ENCODE results near the gene PTPRN2.
"Not testable (repeated sequence)": the region's sequence is repeated elsewhere in the genome, so short reads cannot be mapped to it uniquely, and the experiment has no call there.

The PTPRN2 gene

DNA sequence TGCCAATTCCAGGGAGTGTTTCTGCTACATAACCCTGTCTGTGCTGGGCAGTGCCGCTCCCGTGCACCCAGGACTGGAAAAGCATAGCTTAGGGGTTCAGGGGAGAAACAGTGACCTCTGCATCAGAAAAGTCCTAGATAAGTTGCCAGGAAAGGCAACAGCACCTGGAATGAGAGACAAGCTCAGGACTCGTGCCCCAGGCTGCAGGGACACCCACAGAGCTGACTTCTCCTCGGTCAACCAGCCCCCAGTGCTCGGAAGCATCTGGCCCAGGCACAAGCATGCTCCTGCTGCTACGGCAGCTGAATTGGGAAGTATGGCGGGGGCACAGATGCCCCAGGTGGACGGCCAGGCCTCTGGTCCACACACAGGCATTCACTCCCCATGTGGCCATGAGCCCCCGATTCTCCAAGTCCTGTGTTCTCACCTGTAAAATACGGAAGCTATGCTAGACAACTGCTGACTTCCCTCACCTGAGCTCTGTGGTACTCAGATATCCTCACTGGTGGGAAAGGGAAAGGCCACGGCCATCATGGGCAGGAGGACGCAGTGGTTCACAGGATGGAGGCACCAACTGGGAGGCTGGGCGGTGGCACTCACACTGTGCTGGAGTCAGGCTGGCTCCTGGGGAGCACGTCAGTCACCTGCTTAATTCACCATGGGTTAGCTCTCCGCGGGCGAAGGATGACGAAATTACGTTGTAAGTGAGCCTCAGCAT, 220.5 kb downstream of the PTPRN2 start:
- DNase-seq (ENCODE audit: low read depth in 2 of 2) = no peak

- DNase-seq (ENCODE audit: low read depth in 2 of 2) = no peak
Observed at GRCh38 chr7:158366346-158366745, 221.3 kb downstream of the PTPRN2 start.

- no peak for DNase-seq (ENCODE audit: low read depth in 2 of 2)
Observed at GRCh38 chr7:158365267-158365666, 222.4 kb downstream of the PTPRN2 start.

GRCh38 chr7:158364451-158364850, 223.2 kb downstream of the PTPRN2 start:
- DNase-seq (ENCODE audit: low read depth in 2 of 2) = no peak

- DNase-seq (ENCODE audit: low read depth in 2 of 2) = no peak
Observed at GRCh38 chr7:158362912-158363905, 224.4 kb downstream of the PTPRN2 start.

DNA sequence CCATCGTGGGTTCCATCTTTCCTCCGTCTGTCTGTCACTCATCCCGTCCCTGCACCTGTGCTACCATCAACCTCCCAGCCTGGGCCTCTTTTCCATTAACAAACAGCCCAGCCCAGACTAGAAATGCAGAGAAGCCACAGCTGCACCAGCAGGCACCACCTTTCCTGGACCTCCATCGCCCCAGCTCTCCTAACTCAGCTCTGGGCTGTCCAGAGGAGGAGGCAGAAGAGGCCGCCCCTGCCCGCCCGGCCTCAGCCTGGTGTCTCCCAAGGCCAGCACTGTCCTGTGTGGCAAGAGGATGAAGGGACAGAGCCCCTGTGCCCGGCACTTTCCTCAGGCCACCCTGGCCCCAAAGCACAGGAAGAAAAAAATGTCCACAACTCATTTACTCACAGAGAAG, 225.6 kb downstream of the PTPRN2 start:
- no peak for DNase-seq (ENCODE audit: low read depth in 2 of 2)

DNA sequence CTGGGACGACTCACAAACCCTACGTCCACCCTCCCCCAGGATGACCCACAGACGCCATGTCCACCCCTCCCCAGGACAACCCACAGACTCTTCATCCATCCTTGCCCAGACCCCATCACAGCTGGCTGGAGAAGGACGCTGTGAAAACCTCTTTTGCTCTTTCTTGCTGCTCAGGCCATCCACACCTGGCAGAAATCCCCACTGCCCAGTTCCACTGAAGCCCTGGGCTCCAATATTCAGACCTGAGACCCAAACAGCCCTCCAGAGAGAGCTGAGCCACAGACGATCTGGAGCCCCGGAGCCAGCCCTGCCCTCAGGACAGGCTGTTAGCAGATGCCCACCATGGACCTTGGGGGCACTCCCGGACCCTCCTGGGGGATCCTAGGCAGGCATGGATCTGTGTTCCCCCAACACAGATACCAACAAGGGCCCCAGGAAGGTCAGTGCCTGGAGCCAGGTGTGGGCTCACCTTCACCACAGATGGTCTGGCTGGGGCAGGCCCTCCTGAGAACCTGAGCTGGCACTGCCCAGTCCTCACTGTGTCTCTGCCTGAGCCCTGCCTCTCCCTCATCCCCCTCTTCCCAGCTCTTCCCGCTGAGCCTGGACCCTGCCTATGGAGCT, 226.2 kb downstream of the PTPRN2 start:
- no peak for DNase-seq (ENCODE audit: low read depth in 2 of 2)

GRCh38 chr7:158358926-158359645, 228.5 kb downstream of the PTPRN2 start:
- DNase-seq (ENCODE audit: low read depth in 2 of 2) = no peak

DNA sequence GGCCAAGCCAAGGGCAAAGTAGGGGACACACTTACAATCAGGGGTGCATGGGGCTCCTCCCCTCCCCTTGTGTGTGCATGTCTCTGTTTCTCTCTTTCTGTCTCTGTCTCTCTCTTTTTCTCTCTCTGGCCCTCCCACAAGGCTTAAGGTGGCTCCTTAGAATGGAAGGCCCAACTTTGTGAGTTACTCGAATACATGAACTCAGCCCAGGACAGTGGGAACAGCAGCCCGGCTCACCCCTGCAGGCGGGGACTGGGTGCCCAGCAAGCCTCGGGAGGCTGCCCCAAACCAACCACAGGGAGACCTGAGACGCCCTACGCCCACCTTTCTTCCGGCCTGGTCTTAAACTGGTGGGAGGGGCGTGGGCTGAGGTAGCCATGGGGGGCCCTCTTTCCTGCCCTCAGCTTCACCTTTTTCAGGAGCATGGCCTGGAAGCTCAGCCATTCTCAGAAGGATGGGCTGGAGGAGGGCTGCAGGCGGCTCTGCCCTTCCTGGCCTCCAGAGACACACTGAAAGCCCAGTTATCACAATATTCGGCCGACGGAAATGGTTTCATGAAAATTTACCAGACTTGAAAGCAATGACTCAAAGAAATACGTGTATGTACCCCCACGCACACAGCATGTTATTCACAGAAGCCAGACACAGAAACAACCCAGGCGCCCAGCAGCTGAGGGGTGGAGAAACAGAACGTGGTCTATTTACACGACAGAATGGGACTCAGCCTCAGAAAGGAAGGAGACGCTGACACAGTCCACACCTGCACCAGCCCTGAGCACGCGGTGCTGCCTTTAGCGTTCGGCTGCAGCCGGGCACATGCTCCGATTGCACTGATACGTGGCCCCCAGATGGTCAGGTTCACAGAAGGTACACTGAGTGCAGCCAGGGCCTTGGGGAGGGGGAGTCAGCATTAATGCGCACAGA, 229.5 kb downstream of the PTPRN2 start:
- no peak for DNase-seq (ENCODE audit: low read depth in 2 of 2)

GRCh38 chr7:158357106-158357897, 230.3 kb downstream of the PTPRN2 start:
- DNase-seq (ENCODE audit: low read depth in 2 of 2) = no peak

DNA sequence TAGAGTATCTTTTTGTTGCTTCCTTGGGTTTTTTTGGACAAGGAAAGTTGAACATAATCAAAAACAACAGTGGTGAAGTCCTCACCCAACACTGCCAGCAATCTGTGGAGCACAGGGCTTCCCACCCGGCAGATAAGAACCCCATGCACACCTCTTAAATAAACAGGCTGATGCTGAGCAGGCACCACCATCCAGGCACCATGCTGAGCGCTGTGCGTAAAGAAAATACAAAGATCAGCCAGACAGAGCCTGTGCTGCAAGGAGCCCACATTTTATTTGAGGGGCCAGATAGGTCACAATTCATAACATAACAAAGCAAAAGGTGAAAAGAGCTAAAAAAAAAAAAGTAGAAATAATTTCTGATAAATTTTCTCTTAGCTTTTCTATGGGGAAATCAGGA, 231.2 kb downstream of the PTPRN2 start:
- no peak for DNase-seq (ENCODE audit: low read depth in 2 of 2)

DNA sequence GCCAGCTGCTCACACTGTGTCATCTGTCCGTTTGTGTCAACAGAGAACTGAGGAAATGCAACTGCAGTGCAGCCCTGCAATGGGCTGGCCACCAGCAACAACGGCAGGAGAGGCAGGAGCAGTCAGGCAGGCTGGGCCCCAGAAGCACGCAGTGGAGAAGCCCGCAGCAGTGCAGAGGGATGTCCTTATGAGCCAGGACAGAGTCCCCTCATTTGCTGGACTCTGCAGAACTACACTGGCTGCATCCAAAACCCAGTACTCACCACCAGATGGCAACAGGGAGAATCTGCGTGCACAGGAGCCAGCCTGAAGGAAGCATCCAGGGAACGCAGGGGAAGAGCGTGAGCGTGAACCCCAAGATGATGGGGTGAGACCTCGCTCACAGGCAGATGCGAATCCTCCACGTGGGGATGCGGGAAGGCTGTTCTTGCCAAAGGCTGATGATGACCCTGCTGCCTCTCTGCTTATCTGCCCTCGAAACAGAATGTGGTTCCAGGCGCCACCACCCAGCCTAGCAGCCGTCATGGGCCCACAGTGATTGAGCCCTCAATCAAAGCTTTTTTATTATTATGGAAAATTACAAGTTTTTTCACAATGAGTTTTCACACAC, 232.1 kb downstream of the PTPRN2 start:
- no peak for DNase-seq (ENCODE audit: low read depth in 2 of 2)

DNA sequence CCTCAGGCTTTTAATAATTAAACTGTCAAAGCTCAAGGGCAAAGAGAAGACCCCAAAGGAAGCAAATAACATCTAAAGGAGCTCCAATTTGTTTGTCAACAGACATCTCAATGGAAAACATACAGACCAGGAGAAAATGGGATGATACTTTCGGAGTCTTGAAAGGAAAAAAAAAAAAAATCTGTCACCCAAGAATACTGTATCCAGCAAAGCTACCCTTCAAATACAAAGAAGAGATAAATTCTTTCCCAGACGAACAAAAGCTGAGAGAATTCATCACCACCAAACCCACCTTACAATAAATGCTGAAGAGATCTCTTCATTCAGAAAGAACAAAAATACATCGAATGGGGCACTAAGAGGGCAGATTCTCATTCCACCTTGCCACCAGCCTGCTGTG, 232.8 kb downstream of the PTPRN2 start:
- DNase-seq (ENCODE audit: low read depth in 2 of 2) = no peak

GRCh38 chr7:158353606-158354570, 233.7 kb downstream of the PTPRN2 start:
- DNase-seq (ENCODE audit: low read depth in 2 of 2) = no peak

- not testable (repeated sequence) for DNase-seq (ENCODE audit: low read depth in 2 of 2)
Observed at GRCh38 chr7:158351899-158352729, 235.5 kb downstream of the PTPRN2 start.

DNA sequence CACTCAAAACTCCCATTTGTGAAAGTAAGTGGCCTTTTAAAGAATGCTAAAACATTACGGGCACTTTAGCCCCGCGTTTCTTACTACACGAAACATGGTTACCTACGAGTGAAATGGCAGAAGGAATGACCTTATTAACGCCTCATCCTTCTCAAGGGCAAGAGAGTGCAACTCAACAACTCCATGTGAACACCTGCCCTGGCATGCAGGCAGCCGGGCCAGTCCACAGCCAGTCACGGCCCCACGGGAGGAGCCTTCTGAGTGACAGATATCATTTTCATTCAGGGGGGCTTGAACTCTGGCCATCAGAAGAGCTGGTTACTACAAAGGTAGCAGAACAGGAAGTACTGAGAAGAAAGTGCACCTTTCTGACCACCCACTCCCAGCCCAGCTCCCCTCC, 236.1 kb downstream of the PTPRN2 start:
- no peak for DNase-seq (ENCODE audit: low read depth in 2 of 2)

- no peak for DNase-seq (ENCODE audit: low read depth in 2 of 2)
Observed at GRCh38 chr7:158351051-158351450, 236.6 kb downstream of the PTPRN2 start.

Measured in activated CD4-positive, alpha-beta T cell treated with anti-CD3 and anti-CD28 coated beads for 24 hours (primary cell).